GM19043 (cell line): ENCODE results near the gene RAPGEF1.
"Not testable (repeated sequence)": the region's sequence is repeated elsewhere in the genome, so short reads cannot be mapped to it uniquely, and the experiment has no call there.

Experiments used
- ATAC-seq: cut with Tn5 transposase; IDR thresholded peaks from one replicate; pipeline ENCODE4 v1.9.1; 2021; ENCODE audit warnings: low read depth; ENCODE audit not compliant: unreplicated experiment

Gene RAPGEF1

DNA sequence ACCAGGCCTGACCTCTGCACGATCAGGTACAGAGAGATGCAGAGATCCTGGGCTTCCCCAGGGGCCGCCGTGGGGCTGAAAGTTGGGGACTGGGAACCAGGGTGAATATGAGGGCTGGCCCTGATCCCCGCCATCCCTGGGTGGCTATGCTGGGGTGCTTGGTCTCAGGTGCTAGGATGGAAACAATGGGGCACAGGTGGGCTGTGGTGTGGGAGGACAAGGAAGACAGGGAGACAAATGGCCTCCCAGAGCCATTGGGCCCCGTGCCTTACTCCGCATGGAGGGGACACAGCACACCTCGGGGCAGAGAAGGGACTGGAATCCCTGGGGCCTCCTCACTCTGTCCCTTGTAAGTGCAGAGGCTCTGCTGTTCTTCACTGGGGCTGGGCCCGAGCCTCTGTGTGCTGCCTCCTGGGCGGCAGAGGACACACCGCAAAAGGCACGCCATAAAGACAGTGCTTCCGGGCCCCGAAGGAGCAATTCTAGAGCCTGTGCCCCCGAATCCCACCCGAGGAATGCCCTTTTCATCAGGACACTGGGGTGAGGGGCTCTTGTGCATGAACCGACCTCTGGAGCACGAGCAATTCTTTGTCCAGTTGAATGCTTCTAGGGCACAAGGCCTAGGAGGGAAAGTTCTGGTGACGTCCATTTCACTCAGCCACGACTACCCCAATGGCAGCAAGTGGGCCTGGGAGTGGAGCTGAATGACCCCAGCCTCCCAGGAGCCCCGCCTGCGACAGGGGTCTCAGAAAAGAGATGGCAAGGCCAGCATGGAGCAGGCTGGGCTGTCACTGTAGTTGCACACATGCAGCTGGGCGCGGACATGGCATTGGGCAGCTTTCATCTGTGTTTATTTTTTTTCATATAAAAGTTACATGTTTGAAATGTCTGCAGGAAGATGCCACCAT lies 163.7 kb downstream of the RAPGEF1 start:
- no peak for ATAC-seq

DNA sequence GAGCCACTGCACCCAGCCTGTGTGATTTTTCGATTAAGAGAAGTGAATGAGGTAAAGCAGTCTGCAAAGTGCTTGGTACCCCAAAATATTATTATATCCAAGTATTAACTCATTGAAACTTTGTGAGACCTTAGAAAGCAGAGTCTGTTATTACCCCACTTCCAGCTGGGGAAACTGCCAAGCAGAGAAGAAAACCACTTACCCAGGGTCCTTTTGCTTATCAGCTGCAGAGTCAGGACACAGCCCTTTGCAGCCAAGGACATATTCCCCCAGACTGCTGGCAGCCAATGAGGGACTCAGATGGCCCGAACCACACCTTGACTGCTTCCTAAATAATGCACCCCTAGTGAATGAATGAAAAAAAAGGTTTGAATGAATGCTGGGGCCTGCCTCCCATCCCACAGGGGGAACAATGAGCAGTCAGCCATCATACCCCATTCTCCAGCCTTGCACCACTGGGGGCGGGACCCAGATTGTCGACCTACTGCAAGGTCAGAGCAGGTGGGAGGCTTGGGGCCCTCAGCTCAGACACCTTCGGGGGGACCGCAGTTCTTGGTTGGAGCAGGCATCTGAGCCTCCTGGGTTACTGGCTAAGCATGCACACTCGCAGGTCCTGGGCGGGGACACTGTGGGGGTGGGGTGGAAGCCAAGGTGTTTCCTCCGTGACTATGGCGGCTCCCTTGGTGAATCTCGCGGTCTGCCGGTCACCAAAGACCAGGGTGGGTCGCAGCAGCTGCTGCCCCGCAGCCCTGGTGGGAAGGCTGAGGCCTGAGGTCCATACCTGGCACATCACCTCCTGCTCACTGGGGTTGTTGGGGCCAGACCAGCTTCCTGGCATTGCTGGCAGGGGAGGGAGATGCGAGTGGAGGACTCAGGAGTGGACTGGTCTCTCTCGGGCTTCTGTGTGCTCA lies 164.9 kb downstream of the RAPGEF1 start:
- ATAC-seq = no peak

DNA sequence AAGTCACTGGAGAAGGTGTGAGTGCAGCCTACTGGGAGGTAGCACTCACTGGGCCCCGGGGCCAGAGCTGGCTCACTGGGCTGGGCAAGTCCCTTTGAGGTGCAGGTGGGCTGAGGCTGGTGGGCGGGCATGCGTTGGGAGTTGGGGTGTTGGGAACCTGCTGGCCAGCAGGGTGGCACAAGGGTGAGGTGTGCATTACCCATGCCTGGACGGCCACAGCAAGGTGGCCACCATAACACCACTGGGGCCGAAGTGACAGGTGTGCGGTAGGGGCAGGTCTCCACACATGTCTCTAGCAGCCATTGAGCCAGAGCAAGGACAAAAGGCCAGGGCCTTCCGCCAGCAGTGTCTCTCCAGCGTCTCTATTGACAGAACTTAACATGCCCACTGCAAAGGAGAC lies 172.0 kb downstream of the RAPGEF1 start:
- no peak for ATAC-seq

DNA sequence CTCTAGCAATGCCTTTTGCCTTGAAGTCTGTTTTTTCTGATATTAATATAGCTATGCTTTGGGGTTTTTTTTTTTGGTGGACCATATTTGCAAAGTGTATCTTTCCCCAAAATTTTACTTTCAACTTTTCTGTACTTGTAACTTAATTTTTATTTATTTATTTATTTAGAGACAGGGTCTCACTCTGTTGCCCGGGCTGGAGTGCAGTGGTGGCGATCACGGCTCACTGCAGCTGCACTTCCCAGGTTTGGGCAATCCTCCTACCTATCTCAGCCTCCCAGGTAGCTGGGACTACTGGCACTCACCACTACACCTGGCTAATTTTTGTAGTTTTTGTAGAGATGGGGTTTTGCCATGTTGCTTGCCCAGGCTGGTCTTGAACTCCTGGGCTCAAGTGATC lies 173.7 kb downstream of the RAPGEF1 start:
- ATAC-seq = no peak

DNA sequence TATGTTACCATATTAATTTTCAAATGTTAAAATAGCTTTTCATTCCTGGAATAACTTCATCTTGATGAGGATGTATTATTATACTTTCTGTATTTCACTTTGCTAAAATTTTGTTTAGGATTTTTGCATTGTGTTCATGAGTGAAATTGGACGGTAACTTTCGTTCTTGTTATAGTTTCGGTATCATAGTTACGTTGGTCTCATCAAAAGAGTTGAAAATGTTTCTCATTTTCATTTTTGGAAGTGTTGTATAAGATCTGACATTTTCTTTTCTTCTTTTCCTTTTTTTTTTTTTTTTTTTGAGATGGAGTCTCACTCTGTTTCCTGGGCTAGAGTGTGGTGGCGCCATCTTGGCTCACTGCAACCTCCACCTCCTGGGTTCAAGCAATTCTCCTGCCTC lies 174.5 kb downstream of the RAPGEF1 start:
- no peak for ATAC-seq

DNA sequence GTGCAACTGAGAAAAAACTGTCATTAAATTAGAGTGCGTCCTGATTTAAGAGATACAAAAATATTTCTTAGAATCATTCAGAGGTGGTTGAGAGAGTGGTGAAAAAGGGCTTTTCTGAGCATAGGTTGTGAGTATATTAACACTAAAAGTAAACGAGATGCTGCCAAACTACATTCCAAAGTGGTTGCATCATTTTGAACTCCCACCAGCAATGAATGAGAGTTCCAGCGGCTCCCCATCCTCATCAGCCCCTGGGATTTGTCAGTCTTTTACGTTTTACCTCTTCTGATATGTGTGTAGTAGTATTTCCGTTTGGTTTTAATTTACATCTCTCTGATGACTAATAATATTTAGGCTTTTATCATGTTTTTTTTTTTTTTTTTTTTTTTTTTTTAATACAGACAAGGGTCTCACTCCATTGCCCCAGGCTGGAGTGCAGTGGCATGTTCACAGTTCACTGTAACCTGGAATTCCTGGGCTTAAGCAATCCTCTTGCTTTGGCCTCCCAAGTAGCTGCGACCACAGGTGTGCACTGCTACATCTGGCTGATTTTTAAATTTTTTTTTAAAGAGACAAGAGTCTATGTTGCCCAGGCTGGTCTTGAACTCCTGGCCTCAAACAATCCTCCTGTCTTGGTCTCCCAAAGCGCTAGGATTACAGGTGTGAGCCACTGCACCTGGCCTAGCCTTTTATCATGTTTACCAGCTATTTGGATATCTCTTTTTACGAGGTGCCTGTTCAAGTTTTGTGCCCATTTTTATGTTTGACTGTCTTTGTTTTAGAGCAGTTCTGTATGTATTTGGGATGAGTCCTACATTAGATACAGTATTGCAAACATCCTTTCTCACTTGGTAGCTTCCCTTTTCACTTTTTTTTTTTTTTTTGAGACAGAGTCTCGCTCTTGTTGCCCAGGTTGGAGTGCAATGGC lies 177.6 kb downstream of the RAPGEF1 start:
- no peak for ATAC-seq

DNA sequence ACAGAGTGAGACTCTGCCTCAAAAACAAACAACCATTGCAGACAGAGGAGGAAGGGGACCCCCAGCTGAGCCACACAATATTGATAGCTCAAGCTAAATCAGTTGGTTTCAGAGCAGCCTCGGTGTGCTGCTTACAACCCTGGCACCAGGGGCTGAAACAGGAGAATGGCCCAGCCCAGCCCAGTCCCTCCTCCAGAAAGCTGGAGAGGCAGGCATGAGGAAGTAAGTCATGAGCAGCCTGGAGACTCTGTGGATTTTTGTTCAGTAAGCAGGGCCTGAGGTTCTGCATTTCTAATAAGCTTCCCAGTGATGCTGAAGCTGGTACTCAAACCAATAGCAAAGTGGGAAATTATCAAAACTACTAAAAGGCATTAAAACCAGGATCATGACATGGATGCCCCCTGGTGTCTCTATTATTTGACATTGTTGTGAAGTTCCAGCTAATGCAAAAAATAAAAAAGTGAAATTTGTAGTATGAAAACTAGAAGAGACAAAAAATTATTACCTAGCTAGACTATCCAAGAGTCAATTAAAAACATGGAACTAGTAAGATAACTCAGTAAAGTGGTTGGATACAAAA lies 180.4 kb downstream of the RAPGEF1 start:
- ATAC-seq = no peak

DNA sequence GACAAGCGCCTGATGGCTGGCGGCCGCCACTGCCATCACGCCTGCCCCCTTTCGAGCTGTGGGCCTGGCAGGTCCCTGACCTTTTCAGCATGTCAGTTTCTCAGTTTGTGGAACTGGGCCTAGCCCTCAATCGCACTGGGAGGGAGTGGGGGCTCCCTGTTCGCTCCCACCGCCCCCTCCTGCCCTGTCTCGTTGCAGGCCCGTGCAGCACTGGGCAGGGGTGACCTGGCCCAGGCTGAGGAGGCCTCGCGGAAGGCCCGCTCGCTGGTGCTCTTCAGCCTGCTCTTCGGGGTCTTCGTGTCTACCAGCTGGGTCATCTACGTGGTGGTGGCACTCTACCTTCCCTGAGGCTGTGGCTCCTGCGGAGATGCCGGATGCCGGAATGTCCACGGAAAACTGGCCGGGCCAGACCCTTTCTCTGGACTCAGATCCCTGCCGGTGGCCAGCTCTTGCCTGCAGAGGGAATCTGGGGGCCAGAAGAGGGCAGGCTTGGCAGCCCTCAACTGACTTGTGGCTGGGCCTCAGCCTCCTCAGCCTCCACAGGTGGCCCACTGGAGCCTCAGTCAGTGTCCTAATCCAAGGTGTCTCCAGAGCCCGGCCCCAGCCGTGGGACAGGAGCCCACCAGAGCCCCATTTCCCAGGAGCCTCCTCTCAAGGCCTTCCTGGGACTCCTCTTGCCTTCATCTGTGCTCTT lies 181.9 kb downstream of the RAPGEF1 start:
- no peak for ATAC-seq

DNA sequence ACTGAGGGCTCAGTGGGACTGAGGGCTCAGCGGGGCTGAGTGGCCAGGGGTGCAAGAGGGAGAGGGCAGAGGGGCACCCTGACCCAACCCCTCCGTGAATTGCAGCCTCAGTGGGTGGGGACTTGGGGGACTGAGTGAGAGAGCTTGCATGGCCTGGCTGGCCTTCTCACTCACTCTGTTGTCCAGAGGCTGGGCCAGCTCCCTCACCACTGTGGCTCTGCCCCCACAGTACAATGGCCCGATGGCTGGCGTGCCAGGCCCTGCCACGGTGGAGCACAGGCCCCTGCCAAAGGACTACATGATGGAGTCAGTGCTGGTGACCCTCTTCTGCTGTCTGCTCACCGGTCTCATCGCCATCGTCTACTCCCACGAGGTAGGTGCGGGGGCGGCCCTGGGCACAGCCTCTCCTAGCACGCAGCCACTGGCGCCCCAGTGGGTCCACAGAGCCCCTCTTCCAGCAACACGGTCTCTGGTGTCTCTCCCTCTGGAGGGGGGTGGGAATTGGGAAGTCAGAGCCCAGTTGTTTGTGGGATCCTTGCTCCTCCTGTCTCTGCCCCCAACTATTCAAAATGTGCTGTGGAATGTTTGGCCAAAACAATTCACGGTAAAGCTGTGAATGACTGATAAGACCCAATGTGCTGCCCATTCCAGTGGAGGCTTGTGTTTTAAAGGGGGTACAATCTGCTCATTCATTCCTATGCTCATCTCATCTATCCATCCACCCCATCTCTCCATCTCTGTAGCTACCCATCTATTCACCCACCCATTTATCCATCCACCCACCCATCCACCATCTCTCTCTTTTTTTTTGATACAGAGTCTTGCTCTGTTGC lies 183.8 kb downstream of the RAPGEF1 start:
- no peak for ATAC-seq

DNA sequence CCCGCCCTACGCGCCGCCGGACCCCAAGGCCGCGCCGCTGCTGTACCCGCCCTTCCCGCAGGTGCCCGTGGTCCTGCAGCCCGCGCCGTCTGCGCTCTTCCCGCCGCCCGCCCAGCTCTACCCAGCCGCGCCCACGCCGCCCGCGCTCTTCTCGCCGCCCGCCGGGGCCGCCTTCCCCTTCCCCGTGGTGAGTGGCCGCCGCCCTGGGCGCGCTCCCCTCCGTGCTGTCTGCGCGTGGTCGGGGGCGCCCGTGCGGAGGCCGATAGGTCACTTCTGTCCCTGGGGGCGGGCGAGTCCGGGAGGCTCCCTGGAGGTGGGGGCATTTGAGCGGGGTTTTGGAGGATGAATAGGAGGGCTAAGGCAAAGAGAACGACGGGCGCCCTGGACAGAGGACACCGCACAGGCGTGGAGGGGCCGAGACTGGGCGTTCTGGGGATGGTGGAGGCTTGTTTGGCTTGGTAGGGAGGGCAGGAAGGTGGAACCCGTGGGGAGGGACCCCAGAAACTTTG lies 185.0 kb downstream of the RAPGEF1 start:
- ATAC-seq = no peak

DNA sequence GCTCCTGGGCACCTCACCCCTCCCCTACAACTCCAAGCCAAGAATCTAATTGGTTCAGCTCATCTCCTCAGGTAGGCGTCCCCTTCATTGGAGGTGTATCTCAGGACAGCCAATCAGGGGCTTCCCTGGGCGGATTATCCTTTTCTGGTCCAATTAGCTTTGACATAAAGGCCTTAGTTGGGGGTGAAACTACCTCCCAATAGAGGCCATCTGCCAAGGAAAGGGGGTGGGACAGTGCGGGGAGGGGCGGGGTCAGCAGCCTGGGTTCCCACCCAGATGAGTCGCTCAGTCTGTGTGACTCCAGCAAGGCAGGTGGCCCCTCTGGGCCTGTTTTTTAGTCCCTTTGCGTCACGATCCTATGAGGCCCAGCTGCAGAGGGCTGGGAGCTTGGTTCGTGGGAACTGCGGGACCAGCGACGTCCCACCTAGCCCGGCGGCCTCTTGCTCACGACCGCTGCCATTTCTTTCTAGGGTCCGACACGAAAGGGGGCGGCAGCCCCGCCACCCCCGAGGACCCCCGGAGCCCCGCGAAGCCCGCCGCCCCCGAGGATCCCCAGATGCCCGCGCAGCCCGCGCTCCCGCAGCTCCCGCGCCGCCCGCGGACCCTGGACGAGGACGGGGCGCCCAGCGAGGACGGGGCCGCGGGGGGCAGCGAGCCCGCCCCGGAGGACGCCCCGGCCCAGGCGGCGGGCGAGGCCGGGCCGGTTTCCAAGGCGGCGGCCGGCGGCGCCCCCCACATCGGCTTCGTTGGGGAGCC lies 185.6 kb downstream of the RAPGEF1 start:
- no peak for ATAC-seq

DNA sequence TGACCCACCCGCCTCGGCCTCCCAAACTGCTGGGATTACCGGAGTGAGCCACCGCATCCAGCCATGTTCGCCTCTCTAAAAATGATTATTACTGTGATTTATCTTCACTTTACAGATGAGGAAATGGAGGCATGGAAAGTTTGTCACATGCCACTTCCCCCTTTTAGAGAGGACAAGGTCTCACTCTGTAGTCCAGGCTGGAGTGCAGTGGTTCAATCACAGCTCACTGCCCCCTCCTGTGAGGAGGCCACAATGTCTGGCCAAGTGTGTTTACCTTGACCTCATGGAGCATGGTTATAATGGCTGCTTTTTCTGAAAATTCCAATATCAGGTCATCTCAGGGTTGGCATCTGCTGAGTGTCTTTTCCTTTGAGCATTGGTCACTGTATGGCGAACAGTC lies 187.8 kb downstream of the RAPGEF1 start:
- ATAC-seq = no peak

DNA sequence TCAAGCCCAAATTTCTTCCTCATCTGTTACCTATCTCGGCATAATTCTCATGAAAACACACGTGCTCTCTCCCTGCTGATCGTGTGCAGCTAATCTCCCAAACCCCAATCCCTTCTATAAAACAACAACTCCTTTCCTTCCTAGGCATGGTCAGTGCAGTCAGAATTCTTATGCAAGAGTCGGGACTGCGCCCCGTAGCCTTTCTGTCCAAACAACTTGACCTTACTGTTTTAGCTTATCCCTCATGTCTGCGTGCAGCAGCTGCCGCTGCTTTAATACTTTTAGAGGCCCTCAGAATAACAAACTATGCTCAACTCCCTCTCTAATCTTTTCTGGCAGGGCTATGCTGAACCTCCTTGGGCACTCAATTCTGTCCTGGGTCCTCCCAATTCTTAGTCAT lies 189.4 kb downstream of the RAPGEF1 start:
- not testable (repeated sequence) for ATAC-seq

DNA sequence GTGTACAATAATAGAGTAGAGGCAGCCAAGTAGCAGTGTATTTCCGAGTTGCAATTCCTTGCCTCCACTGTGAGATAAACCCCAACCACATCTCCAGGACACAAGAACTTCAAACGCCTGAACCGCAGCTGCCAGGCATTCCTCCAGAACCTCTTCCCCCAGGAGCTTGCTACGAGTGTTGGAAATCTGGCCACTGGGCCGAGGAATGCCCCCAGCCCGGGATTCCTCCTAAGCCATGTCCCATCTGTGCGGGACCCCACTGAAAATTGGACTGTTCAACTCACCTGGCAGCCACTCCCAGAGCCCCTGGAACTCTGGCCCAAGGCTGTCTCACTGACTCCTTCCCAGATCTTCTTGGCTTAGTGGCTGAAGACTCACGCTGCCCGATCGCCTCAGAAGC lies 190.7 kb downstream of the RAPGEF1 start:
- not testable (repeated sequence) for ATAC-seq

DNA sequence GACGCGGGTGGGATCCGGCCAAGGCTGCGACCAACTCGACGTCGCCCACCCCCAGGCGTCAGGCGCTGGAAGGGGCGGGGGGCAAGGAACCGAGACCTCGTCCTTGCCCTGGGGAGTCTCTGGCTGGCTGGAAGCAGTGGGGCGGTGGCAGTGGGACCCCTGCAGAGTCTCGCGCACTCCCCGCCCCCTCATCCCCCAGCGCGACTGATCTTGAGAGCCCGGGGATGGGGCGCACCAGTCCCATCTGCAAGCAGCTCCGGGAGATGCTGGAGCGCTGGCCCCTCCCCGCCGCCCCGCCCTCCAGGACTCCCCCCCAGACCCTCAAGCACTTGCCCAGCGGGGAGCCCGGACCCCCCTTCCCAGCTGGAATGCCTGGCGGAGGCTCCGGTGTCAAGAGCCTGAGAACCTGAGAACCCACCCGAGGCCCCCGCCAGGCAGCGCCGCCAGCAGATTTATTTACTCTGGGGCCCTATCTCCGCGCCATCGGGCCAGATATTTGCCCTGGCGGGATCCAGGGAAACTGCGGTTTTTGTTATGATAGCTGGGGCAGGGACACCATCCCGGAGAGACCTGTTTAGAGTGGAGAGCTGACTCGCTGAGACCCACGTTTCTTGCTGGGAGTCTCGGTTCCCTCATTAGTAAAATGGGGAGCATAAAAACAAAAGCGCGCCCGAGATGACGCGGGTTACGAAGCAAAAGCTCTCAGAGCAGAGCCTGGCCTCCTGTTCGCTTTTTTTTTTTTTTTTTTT lies 193.4 kb downstream of the RAPGEF1 start:
- no peak for ATAC-seq

DNA sequence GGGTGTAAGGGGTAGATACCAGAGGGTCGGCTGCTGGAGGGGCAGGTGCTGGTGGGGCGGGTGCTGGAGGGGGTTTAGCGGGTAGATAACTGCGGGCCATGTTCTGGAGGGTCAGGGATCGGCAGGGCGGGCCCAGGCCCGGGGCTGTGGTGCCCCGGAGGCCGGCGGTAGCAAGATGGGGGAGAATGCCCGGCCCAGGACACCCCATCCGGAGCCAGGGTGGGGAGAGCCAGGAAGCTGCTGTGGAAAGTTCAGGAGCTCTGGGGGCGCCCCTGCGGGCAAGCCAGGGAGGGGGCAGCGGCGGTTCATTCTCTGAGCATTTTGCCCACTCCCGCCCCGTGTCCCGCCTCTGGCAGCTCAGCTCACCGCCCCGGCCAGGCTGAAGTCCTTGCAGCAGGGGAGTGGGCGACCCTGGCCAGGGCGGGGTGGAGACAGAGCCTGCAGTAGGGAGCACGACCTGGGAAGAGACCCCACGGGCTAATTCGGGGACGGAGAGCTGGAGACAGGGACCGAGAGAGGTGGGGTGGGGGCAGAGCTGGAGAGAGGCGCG lies 194.0 kb downstream of the RAPGEF1 start:
- no peak for ATAC-seq
